Activated CD8-positive, alpha-beta T cell treated with anti-CD3 and anti-CD28 coated beads for 36 hours (primary cell): ENCODE measurements around the gene PKN1. TPM values are rescaled to one million over a fixed set of nuclear protein-coding genes. Genes with fewer than 3 reads are reported as not detected.
"Not testable (repeated sequence)": the region's sequence is repeated elsewhere in the genome, so short reads cannot be mapped to it uniquely, and the experiment has no call there.

ENCODE experiments used
- ATAC-seq: fragments of 200-7000 bp; cut with Tn5 transposase; one replicate; pipeline ENCODE4 v1.10.0; 2021; ENCODE audit warnings: mild to moderate bottlenecking, moderate library complexity
- CTCF ChIA-PET: fragments of 350-600 bp; sonication (Branson Sonifier 250); formaldehyde crosslinking; loops from one replicate; lab custom pipeline; 2021; ENCODE audit warnings: antibody characterized with exemption; lab: Charles Lee
- POLR2A ChIA-PET: fragments of 350-600 bp; sonication (Branson Sonifier 250); formaldehyde crosslinking; loops from one replicate; lab custom pipeline; 2021; ENCODE audit warnings: antibody characterized with exemption; lab: Charles Lee
- DNase-seq: peaks from one replicate; pipeline ENCODE4 v3.0.0-alpha.2; 2020
- H3K27ac Mint-ChIP-seq: one replicate; pipeline ENCODE4 v1.8.0; 2021; ENCODE audit warnings: mild to moderate bottlenecking, mixed read lengths
- H3K27me3 Mint-ChIP-seq: one replicate; pipeline ENCODE4 v1.8.0; 2021; ENCODE audit warnings: mixed read lengths
- H3K36me3 Mint-ChIP-seq: one replicate; pipeline ENCODE4 v1.8.0; 2021; ENCODE audit warnings: low read depth, mixed read lengths
- H3K4me1 Mint-ChIP-seq: one replicate; pipeline ENCODE4 v1.8.0; 2021; ENCODE audit warnings: low read depth, mixed read lengths
- H3K4me3 Mint-ChIP-seq: one replicate; pipeline ENCODE4 v1.8.0; 2021; ENCODE audit warnings: mild to moderate bottlenecking, moderate library complexity, mixed read lengths
- H3K9me3 Mint-ChIP-seq: one replicate; pipeline ENCODE4 v1.8.0; 2021; ENCODE audit warnings: mixed read lengths
- CTCF ChIP-seq: fragments of 200-600 bp; IDR thresholded peaks from one replicate; pipeline ENCODE4 v1.8.0; 2022; ENCODE audit warnings: antibody characterized with exemption, mild to moderate bottlenecking
- intact Hi-C: fragments of 100-400 bp; cut with micrococcal nuclease; formaldehyde crosslinking; loops from one replicate; pipeline ENCODE4 v1.10.0; 2022
- total RNA-seq, 2 experiments: library from RNA; stranded (reverse); gene quantifications; one replicate each; pipeline ENCODE4 v1.2.3, GENCODE V29; 2021

The PKN1 gene
- total RNA-seq, 2 experiments from 2014 or later: 172 to 192 TPM

- no peak overlapping the region for H3K4me3 Mint-ChIP-seq
- POLR2A ChIA-PET: interaction anchor here (0.6 kb wide), 1 partner anchor 7 kb away, joined by 3 read pairs; no protein-coding TSS in a partner anchor
- DNase-seq (peak; percentile 72), ATAC-seq (peak; percentile 99)
- H3K4me1 Mint-ChIP-seq: peaks cover 9% of the 10 kb centered on the region
- TF ChIP-seq CTCF: no peak
- CTCF ChIA-PET: interaction anchor here (0.7 to 4.3 kb wide), 2 partner anchors 13 to 21 kb away, joined by 3 to 20 read pairs; no protein-coding TSS in a partner anchor
- peak overlapping the region; percentile 65 for H3K27ac Mint-ChIP-seq
- no peaks in the 10 kb centered on the region for H3K9me3 Mint-ChIP-seq
- H3K27me3 Mint-ChIP-seq: no peaks in the 10 kb centered on the region
- intact Hi-C loops: no loop called here
- H3K36me3 Mint-ChIP-seq: peaks cover 27% of the 10 kb centered on the region
Observed at GRCh38 chr19:14459703-14460102, 26.6 kb downstream of the PKN1 start.

DNA sequence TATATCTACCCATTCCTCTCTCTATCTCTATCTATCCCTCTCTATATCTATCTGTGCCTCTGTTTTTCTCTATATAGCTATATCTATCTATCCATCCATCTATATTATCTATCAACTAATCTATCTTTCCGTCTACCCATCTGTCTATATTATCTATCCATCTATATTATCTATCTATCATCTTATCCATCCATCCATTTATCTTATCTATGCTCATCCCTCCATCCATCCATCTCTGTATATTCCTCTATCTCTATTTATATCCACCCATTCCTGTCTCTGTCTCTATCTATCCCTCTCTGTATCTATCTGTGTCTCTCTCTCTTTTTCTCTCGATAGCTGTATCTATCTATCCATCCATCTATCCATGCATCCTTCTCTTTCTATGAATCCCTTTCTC, 27.8 kb downstream of the PKN1 start:
- ATAC-seq: no peak
- POLR2A ChIA-PET: no interaction called here
- DNase-seq: no peak
- intact Hi-C loops: no loop called here
- Mint-ChIP-seq H3K27me3 (no peaks in the 10 kb centered on the region), H3K4me3 (no peak overlapping the region), H3K4me1 (peaks cover 9% of the 10 kb centered on the region), H3K27ac (no peak overlapping the region), H3K36me3 (peaks cover 31% of the 10 kb centered on the region), H3K9me3 (no peaks in the 10 kb centered on the region)
- no peak for TF ChIP-seq CTCF
- CTCF ChIA-PET: interaction anchor here (0.7 to 4.3 kb wide), 2 partner anchors 19 to 263 kb away, joined by 3 to 20 read pairs; no protein-coding TSS in a partner anchor

DNA sequence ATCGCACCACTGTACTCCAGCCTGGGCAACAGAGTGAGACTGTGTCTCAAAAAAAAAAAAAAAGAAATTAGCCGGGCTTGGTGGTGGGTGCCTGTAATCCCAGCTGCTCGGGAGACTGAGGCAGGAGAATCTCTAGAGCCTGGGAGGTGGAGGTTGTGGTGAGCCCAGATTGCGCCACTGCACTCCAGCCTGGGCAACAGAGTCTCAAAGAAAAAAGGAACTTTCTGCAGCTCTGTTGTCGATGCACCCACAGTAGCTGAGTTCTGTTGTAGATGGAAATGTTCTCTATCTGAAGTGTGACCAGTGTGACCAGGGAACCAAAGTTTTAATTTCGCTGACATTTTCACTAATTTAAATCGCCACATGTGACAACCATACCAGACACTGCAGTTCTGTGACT, 29.3 kb downstream of the PKN1 start:
- H3K4me3 Mint-ChIP-seq, H3K9me3 Mint-ChIP-seq, POLR2A ChIA-PET, H3K4me1 Mint-ChIP-seq, CTCF ChIA-PET, DNase-seq, ATAC-seq, H3K27me3 Mint-ChIP-seq, H3K27ac Mint-ChIP-seq, intact Hi-C loops: not testable (repeated sequence)
- peaks cover 32% of the 10 kb centered on the region for H3K36me3 Mint-ChIP-seq

DNA sequence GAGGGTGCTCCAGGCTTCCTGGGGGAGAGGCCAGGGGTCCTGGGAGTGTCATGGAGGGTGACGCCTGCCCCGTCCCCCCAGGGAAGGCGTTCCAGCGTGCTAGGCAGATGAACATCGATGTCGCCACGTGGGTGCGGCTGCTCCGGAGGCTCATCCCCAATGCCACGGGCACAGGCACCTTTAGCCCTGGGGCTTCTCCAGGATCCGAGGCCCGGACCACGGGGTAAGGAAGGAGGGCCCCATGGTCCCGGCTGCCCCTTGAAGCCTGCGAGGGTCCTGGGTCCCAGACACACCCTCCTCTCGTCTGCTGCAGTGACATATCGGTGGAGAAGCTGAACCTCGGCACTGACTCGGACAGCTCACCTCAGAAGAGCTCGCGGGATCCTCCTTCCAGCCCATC, 30.6 kb downstream of the PKN1 start:
- Mint-ChIP-seq H3K9me3 (no peaks in the 10 kb centered on the region), H3K4me3 (no peak overlapping the region), H3K27me3 (no peaks in the 10 kb centered on the region), H3K4me1 (peaks cover 9% of the 10 kb centered on the region), H3K36me3 (peaks cover 34% of the 10 kb centered on the region), H3K27ac (no peak overlapping the region)
- intact Hi-C loops: no loop called here
- POLR2A ChIA-PET: no interaction called here
- no peak for TF ChIP-seq CTCF
- ATAC-seq (no peak), DNase-seq (no peak)
- CTCF ChIA-PET: no interaction called here

DNA sequence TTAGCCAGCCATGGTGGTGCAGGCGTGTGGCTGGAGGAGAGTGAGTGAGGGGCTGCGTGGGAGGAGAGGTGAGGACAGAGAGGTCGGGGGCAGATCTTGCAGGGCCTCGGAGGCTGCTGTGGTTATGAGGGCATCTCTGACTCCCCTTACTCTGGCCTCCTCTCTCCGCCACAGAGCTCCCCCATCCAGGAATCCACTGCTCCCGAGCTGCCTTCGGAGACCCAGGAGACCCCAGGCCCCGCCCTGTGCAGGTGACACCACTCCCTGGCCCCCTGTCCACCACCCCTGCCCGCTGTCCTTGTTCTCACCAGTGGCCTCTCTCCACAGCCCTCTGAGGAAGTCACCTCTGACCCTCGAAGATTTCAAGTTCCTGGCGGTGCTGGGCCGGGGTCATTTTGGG, 34.3 kb downstream of the PKN1 start:
- Mint-ChIP-seq H3K9me3 (no peaks in the 10 kb centered on the region), H3K27ac (no peak overlapping the region), H3K36me3 (peaks cover 22% of the 10 kb centered on the region), H3K27me3 (no peaks in the 10 kb centered on the region), H3K4me1 (peaks cover 5% of the 10 kb centered on the region), H3K4me3 (no peak overlapping the region)
- TF ChIP-seq CTCF: no peak
- intact Hi-C loops: no loop called here
- POLR2A ChIA-PET: interaction anchor here (1.6 kb wide), 1 partner anchor 51 kb away, joined by 4 read pairs; the partner anchor contains the start of gene DNAJB1
- DNase-seq (no peak), ATAC-seq (no peak)
- CTCF ChIA-PET: interaction anchor here (1.0 to 2.3 kb wide), 5 partner anchors 11 to 40 kb away, joined by 3 to 16 read pairs (median 3); no protein-coding TSS in a partner anchor
